H1 (cell line): ENCODE measurements around the gene POU6F2. TPM values are rescaled to one million over a fixed set of nuclear protein-coding genes. Genes with fewer than 3 reads are reported as not detected.

Experiments
- ASH2L ChIP-seq: fragments of 200-600, 300-600 bp; sonication (generic); IDR thresholded peaks from one replicate; pipeline ENCODE4 v1.7.1; 2017; ENCODE audit warnings: low read length
- CEBPB ChIP-seq: IDR thresholded peaks from 2 replicates; pipeline ENCODE4 v1.6.1; 2012; ENCODE audit warnings: low read depth, low read length
- EP300 ChIP-seq, 2 experiments: IDR thresholded peaks; 1 replicate in 1 of 2; 2 replicates in 1 of 2; pipeline ENCODE4 v1.6.1; 2011 to 2012; ENCODE audit warnings: low read depth in 2 of 2, low read length in 2 of 2, mild to moderate bottlenecking in 2 of 2, borderline replicate concordance in 1 of 2, inconsistent platforms in 1 of 2, moderate library complexity in 1 of 2
- HDAC2 ChIP-seq, 2 experiments: fragments of 300-600 bp in 1 of 2; sonication (generic) in 1 of 2; IDR thresholded peaks; 2 replicates each; pipeline ENCODE4 v1.6.1; 2011 to 2012; ENCODE audit warnings: low read depth in 2 of 2, low read length in 2 of 2, mild to moderate bottlenecking in 2 of 2, moderate library complexity in 2 of 2, borderline replicate concordance in 1 of 2, inconsistent platforms in 1 of 2
- JUN ChIP-seq: IDR thresholded peaks from 2 replicates; pipeline ENCODE4 v1.6.1; 2011; ENCODE audit warnings: low read depth, mild to moderate bottlenecking, improper control_type of control experiment, low read length
- polyA plus RNA-seq, 7 experiments: library from polyadenylated mRNA; depleted of rRNA in 3 of 7; stranded (reverse) in 5 of 7; unstranded in 2 of 7; fragments of >200 nt in 5 of 7; fragments of 200-250 nt in 2 of 7; gene quantifications; 1 replicate in 5 of 7; 2 replicates in 1 of 7; 4 replicates in 1 of 7; pipeline versions ENCODE4 v1.2.1 to v1.2.3, GENCODE V29; 2011 to 2013; ENCODE audit warnings: missing spikeins in 2 of 7, mixed read lengths in 2 of 7
- total RNA-seq: library from RNA; stranded (reverse); fragmentation: NEBNext Ultra II Directional; extraction: Animal tissue kit (Norgen Biotek cat#: 25700); gene quantifications from 2 replicates; pipeline ENCODE4 v1.2.1, GENCODE V29; 2021

The POU6F2 gene
- total and polyA plus RNA-seq, 2 of the 8 experiments (the other 6 are each of a cell fraction or from before 2014, with no cell fraction given): 1.1 to 2.0 TPM

DNA sequence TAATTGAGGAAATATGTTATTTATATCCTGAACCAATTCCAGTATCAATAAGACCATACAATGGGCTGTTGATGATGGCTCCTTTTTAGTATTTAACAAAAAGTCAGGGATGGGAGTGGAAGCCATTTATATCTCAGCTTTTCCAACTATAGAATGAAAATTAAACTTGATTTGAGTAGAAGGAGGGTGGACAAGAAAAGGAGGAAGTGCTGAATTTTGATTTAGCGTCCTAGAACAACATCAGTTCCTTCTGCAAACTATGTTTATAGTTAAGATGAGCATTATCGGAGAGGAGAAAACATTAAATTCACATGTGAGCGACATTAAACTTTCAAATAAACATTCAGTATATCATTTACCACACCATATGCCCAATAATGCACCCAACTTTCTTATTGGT lies 439.2 kb downstream of the POU6F2 start (continued):
- TF ChIP-seq JUN: no peak
- TF ChIP-seq ASH2L: no peak
- no peak for TF ChIP-seq HDAC2 (IDR thresholded peaks at IDR 0.05; ENCODE audit: borderline replicate concordance in 1 of 2, low read depth in 2 of 2, low read length in 2 of 2)
- TF ChIP-seq EP300 (IDR thresholded peaks at IDR 0.05; ENCODE audit: borderline replicate concordance in 1 of 2, low read depth in 2 of 2, low read length in 2 of 2): no peak
- no peak for TF ChIP-seq CEBPB
